Smooth muscle cell (in vitro differentiated cells): ENCODE measurements around the gene UMOD. TPM values are rescaled to one million over a fixed set of nuclear protein-coding genes. Genes with fewer than 3 reads are reported as not detected.

ENCODE experiments used
- DNase-seq: peaks from one replicate; lab custom pipeline; 2025; ENCODE audit not compliant: unreplicated experiment; lab: John Stamatoyannopoulos, UW
- H2AFZ ChIP-seq: fragments of 200-600 bp; sonication (generic); 2 replicates; pipeline ENCODE4 v1.6.0; 2016; ENCODE audit warnings: antibody characterized with exemption, low read depth, mild to moderate bottlenecking
- H3F3A ChIP-seq: fragments of 200-600 bp; sonication (generic); 2 replicates; pipeline ENCODE4 v1.6.0; 2017; ENCODE audit warnings: antibody characterized with exemption, low read depth
- H3K27ac ChIP-seq: fragments of 200-600 bp; sonication (generic); 2 replicates; pipeline ENCODE4 v1.5.1; 2016; ENCODE audit warnings: low read depth, mild to moderate bottlenecking
- H3K27me3 ChIP-seq: fragments of 200-600 bp; sonication (generic); 2 replicates; pipeline ENCODE4 v1.6.1; 2016; ENCODE audit warnings: low read depth, mild to moderate bottlenecking
- H3K36me3 ChIP-seq: fragments of 200-600 bp; sonication (generic); 2 replicates; pipeline ENCODE4 v1.5.1; 2016; ENCODE audit warnings: low read depth
- H3K4me1 ChIP-seq: fragments of 200-600 bp; sonication (generic); 2 replicates; pipeline ENCODE4 v1.5.1; 2016; ENCODE audit warnings: low read depth
- H3K4me2 ChIP-seq: fragments of 200-600 bp; sonication (generic); 2 replicates; pipeline ENCODE4 v1.6.0; 2016; ENCODE audit warnings: mild to moderate bottlenecking
- H3K4me3 ChIP-seq: fragments of 200-600 bp; sonication (generic); 2 replicates; pipeline ENCODE4 v1.5.1; 2016; ENCODE audit warnings: mild to moderate bottlenecking
- H3K79me2 ChIP-seq: fragments of 200-600 bp; sonication (generic); 2 replicates; pipeline ENCODE4 v1.6.0; 2016; ENCODE audit warnings: low read depth, mild to moderate bottlenecking
- H3K9ac ChIP-seq: fragments of 200-600 bp; sonication (generic); 2 replicates; pipeline ENCODE4 v1.6.0; 2016; ENCODE audit warnings: low read depth
- H3K9me3 ChIP-seq: fragments of 200-600 bp; sonication (generic); replicated peaks from 2 replicates; pipeline ENCODE4 v1.5.1; 2016; ENCODE audit warnings: low read depth
- H4K20me1 ChIP-seq: fragments of 200-600 bp; sonication (generic); 2 replicates; pipeline ENCODE4 v1.6.0; 2016; ENCODE audit warnings: low read depth
- WGBS: methylation state at CpG from one replicate; pipeline ENCODE4 v1.1.7; 2016; ENCODE audit warnings: low lambda C conversion rate; 5-methylcytosine and 5-hydroxymethylcytosine counted together
- polyA plus RNA-seq: library from polyadenylated mRNA; unstranded; fragments of >200 nt; fragmentation: Nextera tagmentation; extraction: Ambion mirVana; gene quantifications from 2 replicates; pipeline ENCODE4 v1.2.1, GENCODE V29; 2016
- total RNA-seq: library from RNA; depleted of rRNA; stranded (reverse); fragments of >200 nt; gene quantifications from 2 replicates; pipeline ENCODE4 v1.2.3, GENCODE V29; 2014
- TF ChIP-seq, protein P1 (sequence below): fragments of 200-600 bp; sonication (generic); IDR thresholded peaks from 2 replicates; pipeline ENCODE4 v1.5.1; 2017; ENCODE audit warnings: borderline replicate concordance, mild to moderate bottlenecking, antibody characterized with exemption; ENCODE audit not compliant: insufficient read depth, poor library complexity, severe bottlenecking

The UMOD gene
- total and polyA plus RNA-seq, 2 experiments from 2014 or later = not detected

DNA sequence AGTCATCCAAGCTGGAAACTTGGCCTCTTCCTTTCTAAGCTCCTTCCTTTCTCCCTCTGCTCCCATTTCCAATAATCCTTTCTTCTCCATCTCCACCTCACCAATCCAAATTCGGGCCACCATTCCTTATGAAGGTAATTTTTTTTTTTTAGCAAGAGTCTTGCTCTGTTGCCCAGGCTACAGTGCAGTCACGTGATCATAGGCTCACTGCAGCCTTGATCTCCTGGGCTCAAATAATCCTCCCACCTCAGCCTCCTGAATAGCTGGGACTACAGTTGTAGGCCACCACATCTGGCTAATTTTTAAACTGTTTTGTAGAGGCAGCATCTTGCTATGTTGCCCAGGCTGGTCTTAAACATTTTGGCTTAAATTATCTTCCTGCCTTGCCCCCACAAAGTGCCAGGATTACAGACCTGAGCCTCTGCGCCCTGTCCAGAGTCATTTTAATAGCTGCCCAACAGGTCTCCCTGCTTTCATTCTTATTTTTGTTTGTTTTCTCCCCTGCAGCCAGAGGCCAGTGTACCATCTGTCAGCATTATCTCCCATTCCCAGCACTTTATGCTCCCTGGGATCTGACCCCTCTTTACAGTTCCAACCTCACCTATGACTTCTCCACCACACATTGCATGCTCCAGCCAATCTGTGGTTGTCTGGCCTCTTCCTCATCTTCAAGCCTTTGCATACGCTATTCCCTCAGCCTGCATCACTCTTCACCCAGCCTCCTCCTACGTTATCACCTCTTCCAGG, 22.9 kb downstream of the UMOD start:
- Histone ChIP-seq H3K4me3 (no peak overlapping the region), H2AFZ (no peak overlapping the region), H3K36me3 (no peaks in the 10 kb centered on the region), H3F3A (no peaks in the 10 kb centered on the region), H3K4me1 (no peaks in the 10 kb centered on the region), H4K20me1 (no peaks in the 10 kb centered on the region), H3K9ac (no peak overlapping the region), H3K27me3 (no peaks in the 10 kb centered on the region), H3K79me2 (no peaks in the 10 kb centered on the region), H3K4me2 (no peak overlapping the region), H3K27ac (no peak overlapping the region), H3K9me3 (no peaks in the 10 kb centered on the region)
- no peak for DNase-seq
- TF ChIP-seq, protein P1, sequence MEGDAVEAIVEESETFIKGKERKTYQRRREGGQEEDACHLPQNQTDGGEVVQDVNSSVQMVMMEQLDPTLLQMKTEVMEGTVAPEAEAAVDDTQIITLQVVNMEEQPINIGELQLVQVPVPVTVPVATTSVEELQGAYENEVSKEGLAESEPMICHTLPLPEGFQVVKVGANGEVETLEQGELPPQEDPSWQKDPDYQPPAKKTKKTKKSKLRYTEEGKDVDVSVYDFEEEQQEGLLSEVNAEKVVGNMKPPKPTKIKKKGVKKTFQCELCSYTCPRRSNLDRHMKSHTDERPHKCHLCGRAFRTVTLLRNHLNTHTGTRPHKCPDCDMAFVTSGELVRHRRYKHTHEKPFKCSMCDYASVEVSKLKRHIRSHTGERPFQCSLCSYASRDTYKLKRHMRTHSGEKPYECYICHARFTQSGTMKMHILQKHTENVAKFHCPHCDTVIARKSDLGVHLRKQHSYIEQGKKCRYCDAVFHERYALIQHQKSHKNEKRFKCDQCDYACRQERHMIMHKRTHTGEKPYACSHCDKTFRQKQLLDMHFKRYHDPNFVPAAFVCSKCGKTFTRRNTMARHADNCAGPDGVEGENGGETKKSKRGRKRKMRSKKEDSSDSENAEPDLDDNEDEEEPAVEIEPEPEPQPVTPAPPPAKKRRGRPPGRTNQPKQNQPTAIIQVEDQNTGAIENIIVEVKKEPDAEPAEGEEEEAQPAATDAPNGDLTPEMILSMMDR = no peak
- WGBS = 81% methylated on average over 5 of the region's 5 CpGs

DNA sequence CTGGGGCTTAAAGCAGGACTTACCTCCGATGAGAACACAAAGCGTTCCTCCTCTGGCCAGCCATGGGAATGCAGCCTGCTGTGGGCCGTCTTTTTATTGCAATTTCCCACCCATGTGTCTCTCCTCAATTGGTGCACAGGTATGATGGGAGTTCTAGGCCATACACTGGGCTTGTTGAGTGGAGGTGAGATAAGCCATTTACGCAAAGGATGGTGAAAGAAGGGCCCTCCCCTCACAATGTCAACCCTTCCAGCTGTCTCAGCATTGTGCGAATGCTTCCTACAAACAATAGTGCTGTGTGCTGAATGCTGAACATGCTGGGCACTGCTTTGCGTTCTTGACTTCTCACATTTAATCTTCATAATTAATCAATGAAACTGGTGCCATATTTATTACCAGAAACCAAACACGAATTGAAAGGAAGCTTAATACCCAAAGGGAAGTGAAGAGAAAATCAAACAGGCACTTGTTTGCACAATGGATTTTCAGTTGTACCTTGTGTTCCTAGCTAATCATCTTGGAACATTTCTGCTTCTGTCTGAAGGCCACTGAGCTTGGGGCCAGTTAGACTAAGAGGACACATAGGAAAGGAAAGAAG, 25.0 kb downstream of the UMOD start, which contains the start of gene GP2:
Gene GP2 (minus strand): TSS at position 70 of the 598 bp plus-strand sequence. CDS start 1,082 bp downstream, outside the sequence.
- Histone ChIP-seq H3K4me3 (no peak within 1 kb of the TSS), H4K20me1 (no peaks in the 10 kb centered on the region), H3F3A (no peaks in the 10 kb centered on the region), H3K9ac (no peak within 1 kb of the TSS), H3K4me1 (no peaks in the 10 kb centered on the region), H3K9me3 (no peaks in the 10 kb centered on the region), H3K27me3 (no peaks in the 10 kb centered on the region), H3K79me2 (no peaks in the 10 kb centered on the region), H3K27ac (no peak within 1 kb of the TSS), H3K4me2 (no peak within 1 kb of the TSS), H3K36me3 (no peaks in the 10 kb centered on the region), H2AFZ (no peak within 1 kb of the TSS)
- 83% methylated on average over 7 of the region's 7 CpGs for WGBS
- DNase-seq = no peak
- TF ChIP-seq, protein P1 = no peak

DNA sequence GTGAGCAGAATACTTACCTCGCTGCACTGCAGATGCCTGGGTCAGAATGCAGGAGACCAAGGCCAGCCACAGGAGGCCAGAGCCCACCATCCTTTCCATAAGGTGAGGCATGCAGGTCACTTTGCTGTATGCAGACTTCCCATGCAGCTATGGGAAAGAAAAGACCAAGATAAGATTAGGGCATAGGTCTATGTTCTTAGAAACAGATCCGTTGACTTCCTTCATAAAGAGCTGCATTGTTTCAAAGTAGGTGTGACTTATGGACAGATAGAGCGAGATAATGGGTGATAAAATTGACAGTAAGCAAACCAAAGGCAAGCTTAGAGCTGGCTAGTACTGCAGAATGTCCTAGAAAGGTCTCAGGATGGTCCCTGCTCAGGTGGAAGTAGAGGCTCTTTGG, 26.2 kb downstream of the UMOD start:
- TF ChIP-seq, protein P1 = no peak
- Histone ChIP-seq H3K4me2 (no peak overlapping the region), H3K9ac (no peak overlapping the region), H3K27me3 (no peaks in the 10 kb centered on the region), H2AFZ (no peak overlapping the region), H3K4me3 (no peak overlapping the region), H3K9me3 (no peaks in the 10 kb centered on the region), H3K27ac (no peak overlapping the region), H3K36me3 (no peaks in the 10 kb centered on the region), H3F3A (no peaks in the 10 kb centered on the region), H3K79me2 (no peaks in the 10 kb centered on the region), H3K4me1 (no peaks in the 10 kb centered on the region), H4K20me1 (no peaks in the 10 kb centered on the region)
- no peak for DNase-seq
- 85% methylated on average over 3 of the region's 3 CpGs for WGBS
